RPMI8226 (cell line): ENCODE data around the gene LEF1.

Source experiments
- DNase-seq: peaks from one replicate; pipeline ENCODE4 v3.0.0-alpha.2; 2015

The LEF1 gene

DNA sequence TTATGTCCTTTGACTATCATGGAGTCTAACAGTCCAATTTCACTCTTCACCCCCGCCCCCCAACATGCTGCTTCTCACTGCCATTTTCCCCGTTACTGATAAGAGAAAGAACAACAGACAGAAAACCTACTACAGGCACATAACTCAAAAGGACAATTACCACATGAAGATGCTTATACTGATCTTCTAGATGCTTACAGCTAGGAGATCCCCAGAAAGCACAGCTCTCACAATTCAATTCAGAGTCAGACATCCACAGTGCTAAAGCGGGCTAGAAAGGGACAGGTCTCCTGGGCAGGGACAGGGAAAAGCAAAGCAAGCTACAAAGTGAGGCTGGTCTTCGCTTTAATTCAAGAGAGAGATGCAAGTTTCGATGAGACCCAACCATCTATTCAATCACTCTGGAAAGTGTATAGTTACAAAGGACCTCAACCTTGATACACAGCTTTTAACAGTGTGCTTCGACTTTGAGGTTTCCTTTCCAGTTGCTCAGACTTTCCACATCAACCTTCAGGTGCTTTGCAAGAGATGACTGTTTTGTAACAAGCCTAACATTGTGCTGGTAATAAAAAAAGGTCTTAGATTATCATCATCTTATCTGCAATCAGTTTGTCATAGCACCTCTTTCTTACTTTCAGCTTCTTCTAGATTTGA lies 60.9 kb downstream of the LEF1 start:
- DNase-seq = no peak

DNA sequence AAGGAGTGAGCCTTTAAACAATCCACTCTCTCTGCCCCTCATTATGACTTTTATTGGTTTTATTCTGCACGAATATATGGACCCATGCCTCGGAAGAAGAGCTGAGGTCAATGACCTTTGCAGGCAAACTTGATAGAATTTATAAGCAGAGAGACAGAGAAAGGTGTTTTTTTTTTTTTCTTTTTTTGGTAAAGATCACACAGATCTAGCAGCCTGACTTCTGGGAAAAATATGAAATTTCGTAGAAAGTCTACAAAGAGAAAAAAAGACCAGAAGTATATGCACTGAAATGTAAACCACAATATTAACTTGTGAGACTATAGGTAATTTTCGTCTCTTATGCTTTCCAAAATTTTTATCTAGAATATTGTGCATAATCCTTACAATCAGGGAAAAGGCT lies 61.6 kb downstream of the LEF1 start:
- no peak for DNase-seq

DNA sequence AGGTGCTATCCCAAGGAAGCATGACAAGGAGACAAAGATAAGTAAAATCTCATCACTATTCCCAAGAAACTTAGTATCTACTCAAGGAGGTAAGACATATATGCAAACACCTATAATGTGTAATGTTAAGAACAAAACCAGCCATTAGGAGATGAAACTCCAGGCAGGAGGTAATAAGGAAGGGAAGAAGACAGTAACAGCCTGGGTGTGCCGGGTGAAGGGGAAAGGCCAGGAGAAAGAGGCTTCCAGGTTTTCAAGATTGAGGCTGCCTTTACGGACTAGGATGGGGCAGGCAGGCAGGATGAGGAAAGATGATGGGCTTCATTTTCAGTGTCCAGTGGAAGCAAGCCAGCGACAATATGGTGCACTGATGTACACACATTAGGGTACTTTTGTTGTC lies 62.5 kb downstream of the LEF1 start:
- no peak for DNase-seq

DNA sequence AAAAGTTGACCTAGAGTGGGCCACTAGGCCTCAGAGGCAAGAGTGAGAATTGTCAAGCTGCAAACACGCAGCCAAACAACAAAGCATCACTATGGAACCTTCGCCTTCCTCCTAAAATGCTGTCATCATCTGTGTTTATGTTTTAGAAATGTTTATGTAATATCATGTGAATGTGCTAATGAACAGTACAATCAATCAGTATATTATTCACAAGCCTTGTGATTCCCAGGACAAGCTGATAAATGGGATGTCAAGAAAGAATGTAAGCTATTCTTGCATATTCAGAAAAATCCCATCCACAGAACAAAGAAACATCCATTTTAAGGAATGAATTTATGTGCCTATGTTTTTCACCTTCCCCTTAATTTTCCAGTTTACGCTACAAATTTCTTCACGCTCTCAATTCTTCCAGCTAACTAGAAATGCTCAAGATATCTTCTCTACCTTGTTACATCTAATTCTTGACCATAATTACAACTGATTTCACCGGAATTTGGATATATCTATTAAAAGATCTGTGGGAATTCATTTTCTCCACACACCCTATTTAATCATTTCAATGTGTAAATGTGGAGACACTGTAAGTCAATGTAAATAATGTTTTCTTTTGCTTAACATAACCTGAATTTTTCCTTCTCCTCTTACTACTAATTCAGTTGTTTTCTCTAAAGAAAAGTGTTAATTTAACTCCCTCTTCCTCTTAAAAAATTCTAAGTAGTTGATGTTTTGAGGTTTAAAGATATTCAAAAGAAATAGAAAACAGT lies 65.5 kb downstream of the LEF1 start:
- DNase-seq = no peak

GRCh38 chr4:108100827-108101226 lies 67.9 kb downstream of the LEF1 start:
- no peak for DNase-seq

DNA sequence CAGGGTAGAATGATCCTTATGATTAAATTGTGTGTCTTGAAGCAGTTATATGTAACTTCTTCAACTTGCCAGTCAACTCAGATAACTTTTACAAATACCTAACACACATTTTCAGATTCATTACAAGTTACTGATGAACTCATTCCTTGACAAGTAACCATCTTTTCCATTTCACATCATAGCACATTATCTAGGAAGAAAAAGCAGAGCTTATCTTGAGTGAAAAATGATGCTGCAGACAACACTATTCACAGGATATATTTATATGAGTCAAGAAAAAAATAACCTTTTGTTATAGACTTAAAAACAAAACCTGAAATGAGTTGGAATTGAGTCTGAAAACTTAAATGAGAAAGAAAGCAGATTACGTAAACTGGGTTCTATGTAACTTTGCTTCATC lies 68.9 kb downstream of the LEF1 start:
- DNase-seq = no peak

DNA sequence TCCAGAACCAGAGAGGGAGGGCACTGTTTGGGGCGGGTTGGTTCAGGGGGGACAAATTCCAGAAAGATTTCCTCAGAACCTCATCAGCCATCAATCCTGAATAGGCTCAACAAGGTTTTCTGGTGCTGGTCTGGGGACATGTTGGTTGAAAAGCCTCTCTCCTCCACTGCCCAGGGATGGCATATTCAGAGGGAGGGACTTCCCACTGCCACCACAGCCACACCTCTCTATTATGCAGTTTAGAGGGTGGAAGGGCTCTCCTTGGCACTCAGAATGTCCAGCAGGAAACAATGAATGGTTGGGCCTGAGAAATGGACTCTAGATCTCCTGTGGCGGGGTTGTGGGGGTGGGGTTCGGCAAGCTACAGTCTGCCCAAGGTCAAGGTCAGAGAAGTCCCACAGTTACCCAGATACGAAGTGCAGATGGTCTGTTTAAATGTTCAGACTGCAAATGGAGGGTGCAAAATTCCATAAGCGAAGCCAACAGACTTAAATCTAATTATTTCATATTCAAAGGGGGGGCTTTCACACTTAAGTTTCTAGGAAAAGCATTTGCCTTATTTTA lies 70.7 kb downstream of the LEF1 start:
- DNase-seq = no peak

GRCh38 chr4:108094923-108095482 lies 73.7 kb downstream of the LEF1 start:
- no peak for DNase-seq

GRCh38 chr4:108094131-108094530 lies 74.6 kb downstream of the LEF1 start:
- no peak for DNase-seq

DNA sequence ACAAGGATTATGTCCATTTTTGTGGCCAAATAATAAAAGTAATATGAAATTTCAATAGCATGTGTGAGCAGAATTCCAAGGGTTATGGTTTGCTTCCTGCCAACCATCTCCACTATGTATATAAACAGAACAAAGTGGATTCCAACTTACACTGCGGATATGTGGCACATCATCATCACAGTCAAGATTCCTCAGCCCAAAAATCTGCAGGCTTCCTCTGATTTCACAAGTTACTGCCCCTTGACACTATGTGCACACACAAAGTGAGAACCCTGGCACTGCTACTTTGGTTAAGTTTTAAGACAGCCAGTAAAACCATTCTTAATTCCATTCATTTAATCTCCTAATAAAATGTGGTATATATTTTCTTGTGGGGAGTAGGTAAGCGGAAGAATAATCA lies 76.4 kb downstream of the LEF1 start:
- DNase-seq = no peak

- no peak for DNase-seq
Measured at GRCh38 chr4:108087293-108087967, 81.3 kb downstream of the LEF1 start.

DNA sequence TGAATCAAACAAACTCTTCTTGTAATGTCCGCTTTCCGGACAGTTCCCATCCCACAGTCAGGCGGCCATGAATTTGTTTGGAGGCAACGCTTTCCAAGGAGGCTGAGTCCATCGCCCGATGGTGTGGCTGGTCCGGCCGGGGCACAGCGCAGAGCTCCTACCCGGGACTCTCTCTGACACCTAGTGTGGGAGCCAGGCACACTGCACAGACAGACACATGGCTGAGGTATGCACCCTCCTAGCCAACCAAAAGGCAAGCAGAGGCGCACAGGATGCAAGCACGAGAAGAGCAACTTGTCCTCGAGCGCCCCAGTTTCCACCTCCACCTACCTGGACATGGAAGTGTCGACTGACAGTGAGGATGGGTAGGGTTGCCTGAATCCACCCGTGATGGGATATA lies 87.5 kb downstream of the LEF1 start:
- no peak for DNase-seq

GRCh38 chr4:108080747-108081146 lies 88.0 kb downstream of the LEF1 start:
- DNase-seq = no peak

DNA sequence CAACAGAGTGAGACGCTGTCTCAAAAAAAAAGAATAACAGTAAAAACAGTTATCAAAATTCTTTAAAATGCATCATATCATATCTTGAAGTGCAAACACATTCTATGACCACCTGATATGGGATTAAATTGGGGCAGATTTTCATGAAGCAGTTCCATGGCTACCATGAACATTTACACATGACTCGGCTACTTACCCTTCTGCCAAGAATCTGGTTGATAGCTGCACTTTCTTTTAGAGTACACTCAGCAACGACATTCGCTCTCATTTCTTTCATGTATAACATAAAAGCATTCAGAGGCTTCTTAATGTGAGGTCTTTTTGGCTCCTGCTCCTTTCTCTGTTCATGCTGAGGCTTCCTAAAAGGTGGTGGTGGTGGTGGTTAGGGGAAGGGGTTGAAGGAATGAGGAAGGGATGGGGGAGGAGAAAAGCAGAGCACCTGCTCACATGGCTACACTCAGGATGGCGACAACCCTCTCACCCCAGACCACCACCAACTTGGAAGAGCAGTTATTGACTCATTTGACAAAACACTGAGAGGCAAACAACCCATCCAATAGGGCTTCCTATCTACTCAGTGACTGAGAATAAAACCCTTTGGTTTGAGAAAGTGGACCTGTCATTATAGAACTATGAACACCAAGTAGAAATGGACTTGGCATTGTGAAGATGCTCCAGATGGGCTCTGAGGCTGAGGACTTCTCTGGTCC lies 90.6 kb downstream of the LEF1 start:
- DNase-seq = no peak

DNA sequence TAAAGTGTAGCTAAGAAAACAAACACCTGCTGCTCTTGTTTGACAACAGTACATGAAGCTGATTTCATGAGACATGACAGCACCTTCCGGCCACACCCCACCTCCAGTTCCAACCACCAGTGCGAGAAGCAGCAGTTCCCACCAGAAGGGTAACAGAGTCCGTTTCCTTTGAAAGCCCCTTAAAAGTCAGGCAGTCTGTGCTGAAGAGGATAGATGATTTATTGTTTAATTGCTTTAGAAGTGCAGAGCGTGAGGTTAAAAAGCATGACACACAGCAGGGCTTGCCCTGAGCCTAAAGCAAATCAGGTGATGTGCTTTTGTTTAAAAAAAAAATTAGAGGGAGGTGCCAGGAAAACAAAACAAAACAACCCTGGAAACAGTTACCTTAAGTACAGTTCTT lies 96.4 kb downstream of the LEF1 start:
- DNase-seq = no peak

GRCh38 chr4:108070775-108071174 lies 98.0 kb downstream of the LEF1 start:
- DNase-seq = no peak

DNA sequence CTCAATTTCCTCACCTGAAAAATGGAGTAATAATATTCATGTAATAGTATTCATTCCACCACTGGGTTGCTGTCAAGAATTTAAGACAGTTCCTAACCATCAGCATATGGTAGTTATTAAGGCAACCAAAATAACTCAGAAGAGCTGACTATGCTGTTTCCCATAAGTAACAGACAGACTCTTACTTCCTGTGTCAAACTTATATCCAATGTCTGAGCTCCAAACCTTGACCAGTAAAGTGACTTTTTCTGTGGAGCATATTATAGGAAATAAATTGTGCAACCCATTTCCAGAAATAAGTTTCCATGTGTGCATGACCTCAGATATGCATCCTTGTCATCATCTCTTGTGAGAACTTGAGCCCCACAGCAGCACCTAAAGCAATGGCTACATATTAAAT lies 100.3 kb downstream of the LEF1 start:
- DNase-seq = peak; percentile 5

GRCh38 chr4:108060686-108061321 lies 107.9 kb downstream of the LEF1 start:
- DNase-seq = no peak

DNA sequence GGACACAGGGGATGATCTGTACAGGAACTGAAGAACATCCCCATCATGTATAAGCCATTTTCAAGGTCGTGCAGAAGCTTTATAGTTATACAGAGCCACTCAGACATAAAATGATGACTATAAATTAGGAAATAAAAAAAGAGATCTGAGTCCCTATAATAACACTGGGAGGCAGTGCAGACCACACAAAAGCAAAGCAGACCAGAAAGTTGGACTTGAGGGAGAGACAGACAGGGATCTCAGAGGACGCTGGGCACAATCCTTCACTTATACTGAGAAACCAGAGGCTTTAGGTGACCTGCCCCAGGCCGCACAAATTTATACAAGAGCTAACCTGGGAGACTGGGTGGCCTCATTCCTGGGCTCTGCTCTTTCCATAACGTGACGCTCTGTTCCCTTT lies 108.6 kb downstream of the LEF1 start:
- DNase-seq = no peak

- DNase-seq = no peak
Measured at GRCh38 chr4:108058685-108059440, 109.9 kb downstream of the LEF1 start.

DNA sequence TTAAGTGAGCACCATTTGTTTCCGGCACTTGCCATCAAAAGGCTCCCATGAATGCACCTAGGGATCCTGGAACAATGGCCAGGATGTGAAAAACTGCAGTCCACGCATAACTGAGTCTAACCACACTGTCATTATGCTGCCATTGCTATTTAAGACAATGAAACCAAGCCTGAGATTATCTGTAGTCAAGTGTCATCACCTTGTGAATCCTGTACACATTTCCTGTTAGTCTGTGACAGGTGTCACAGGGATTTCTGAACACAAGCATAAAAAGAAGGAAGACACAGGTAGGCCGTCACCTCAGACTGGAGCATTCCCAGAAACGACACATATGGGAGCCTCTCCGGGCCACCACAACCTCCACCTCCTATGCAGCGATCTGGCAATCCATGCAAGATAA lies 112.3 kb downstream of the LEF1 start:
- no peak for DNase-seq

DNA sequence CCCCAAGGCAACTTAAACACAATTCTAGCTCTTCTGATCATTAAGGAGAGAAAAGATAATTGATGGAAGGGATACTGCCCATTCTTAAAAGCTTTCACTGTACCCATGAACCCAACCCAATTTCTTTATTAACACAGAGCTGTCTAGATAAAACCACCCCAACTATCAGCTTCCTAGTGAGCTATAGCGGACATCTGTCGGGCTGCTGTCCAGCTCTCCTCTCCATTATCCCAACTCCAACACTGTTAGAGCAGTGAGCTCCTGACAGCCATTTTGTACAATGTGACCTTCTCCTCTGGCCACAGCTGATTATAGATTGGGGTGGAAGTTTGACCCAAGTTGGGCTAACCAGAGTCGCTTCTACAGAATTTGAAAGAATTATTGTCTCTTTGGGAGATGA lies 112.9 kb downstream of the LEF1 start:
- DNase-seq = no peak
